PC-3 (cell line): Measurements from ENCODE around the gene TREM1. TPM values are rescaled to one million over a fixed set of nuclear protein-coding genes. Genes with fewer than 3 reads are reported as not detected.
A peak's percentile ranks its signal among the peaks of the same experiment; 100 is the strongest.

Experiments used
- ATAC-seq: fragments of 200-7000 bp; cut with Tn5 transposase; 2 replicates; pipeline ENCODE4 v1.9.1; 2020; ENCODE audit warnings: mild to moderate bottlenecking, moderate library complexity
- BruUV-seq: library from RNA; stranded (reverse); fragments of 400-500 nt; replicated peaks from 2 replicates; lab custom pipeline; 2021; lab: Mats Ljungman, UMichigan
- CTCF ChIA-PET: fragments of 300-600 bp; sonication (Branson Sonifier 250); formaldehyde crosslinking; loops from one replicate; lab custom pipeline; 2022; ENCODE audit warnings: antibody characterized with exemption; lab: Charles Lee
- POLR2A ChIA-PET: fragments of 300-600 bp; sonication (Branson Sonifier 250); formaldehyde crosslinking; loops from one replicate; lab custom pipeline; 2022; ENCODE audit warnings: antibody characterized with exemption; ENCODE audit not compliant: unreplicated experiment; lab: Charles Lee
- DNase-seq: peaks from one replicate; pipeline ENCODE4 v3.0.0-alpha.2; 2015
- H2AFZ ChIP-seq: fragments of 300-600 bp; sonication (generic); 2 replicates; pipeline ENCODE4 v1.6.0; 2016; ENCODE audit warnings: antibody characterized with exemption, low read length
- H3F3A ChIP-seq: fragments of 300-600 bp; sonication (generic); one replicate; pipeline ENCODE4 v1.6.0; 2017; ENCODE audit warnings: antibody characterized with exemption, low read length, control low read depth, mild to moderate bottlenecking; ENCODE audit not compliant: unreplicated experiment
- H3K27ac ChIP-seq: fragments of 300-600 bp; sonication (generic); 2 replicates; pipeline ENCODE4 v1.5.1; 2016; ENCODE audit warnings: mild to moderate bottlenecking, low read length
- H3K27me3 ChIP-seq: fragments of 300-600 bp; sonication (generic); 2 replicates; pipeline ENCODE4 v1.6.1; 2016; ENCODE audit warnings: low read length, mixed read lengths
- H3K36me3 ChIP-seq: fragments of 300-600 bp; sonication (generic); 2 replicates; pipeline ENCODE4 v1.6.1; 2016; ENCODE audit warnings: low read depth, mixed run types, low read length, mixed read lengths
- H3K4me1 ChIP-seq: fragments of 300-600 bp; sonication (generic); 2 replicates; pipeline ENCODE4 v1.5.1; 2016; ENCODE audit warnings: low read length; ENCODE audit not compliant: insufficient read depth
- H3K4me2 ChIP-seq: fragments of 300-600 bp; sonication (generic); 2 replicates; pipeline ENCODE4 v1.6.0; 2016; ENCODE audit warnings: low read length
- H3K4me3 ChIP-seq: fragments of 300-600 bp; sonication (generic); 2 replicates; pipeline ENCODE4 v1.5.1; 2016; ENCODE audit warnings: mild to moderate bottlenecking, low read length, mixed read lengths
- H3K79me2 ChIP-seq: fragments of 300-600 bp; sonication (generic); 2 replicates; pipeline ENCODE4 v1.6.1; 2017; ENCODE audit warnings: low read length, mixed read lengths
- H3K9ac ChIP-seq: fragments of 300-600 bp; sonication (generic); 2 replicates; pipeline ENCODE4 v1.6.0; 2016; ENCODE audit warnings: mild to moderate bottlenecking, low read length
- H3K9me2 ChIP-seq: fragments of 300-600 bp; sonication (generic); replicated peaks from 2 replicates; pipeline ENCODE4 v1.6.1; 2016; ENCODE audit warnings: mixed run types, low read length, mixed read lengths
- H3K9me3 ChIP-seq: fragments of 300-600 bp; sonication (generic); 2 replicates; pipeline ENCODE4 v1.6.1; 2016; ENCODE audit warnings: low read length, mixed read lengths
- H4K20me1 ChIP-seq: fragments of 300-600 bp; sonication (generic); 2 replicates; pipeline ENCODE4 v1.6.1; 2016; ENCODE audit warnings: low read length, mixed read lengths
- CTCF ChIP-seq: fragments of 300-600 bp; sonication (generic); conservative IDR thresholded peaks from 2 replicates; pipeline ENCODE4 v1.5.1; 2017; ENCODE audit warnings: antibody characterized with exemption, low read depth, mild to moderate bottlenecking, low read length
- EZH2 ChIP-seq: fragments of 300-600 bp; sonication (generic); IDR thresholded peaks from one replicate; pipeline ENCODE4 v1.6.1; 2017; ENCODE audit warnings: antibody characterized with exemption, mild to moderate bottlenecking, low read length; ENCODE audit not compliant: unreplicated experiment
- EZH2phosphoT487 ChIP-seq: fragments of 300-600 bp; sonication (generic); IDR thresholded peaks from 2 replicates; pipeline ENCODE4 v1.6.1; 2018; ENCODE audit warnings: mild to moderate bottlenecking, antibody characterized with exemption, low read length, borderline replicate concordance
- intact Hi-C: fragments of 100-400 bp; cut with micrococcal nuclease; formaldehyde crosslinking; loops from 2 replicates; pipeline ENCODE4 v1.9.0; 2023
- total RNA-seq: library from RNA; depleted of rRNA; stranded (reverse); fragments of >200 nt; gene quantifications from 2 replicates; pipeline ENCODE4 v1.2.3, GENCODE V29; 2014

The TREM1 gene
- total RNA-seq, 1 experiment from 2014 or later: 0.98 TPM

- CTCF ChIA-PET: no interaction called here
Observed at GRCh38 chr6:41288030-41288753, 1.7 kb upstream of the TREM1 start.

GRCh38 chr6:41284726-41285125, 1.8 kb downstream of the TREM1 start:
- intact Hi-C loops: no loop called here

More at GRCh38 chr6:41288030-41288753, 1.7 kb upstream of the TREM1 start:
- no peak overlapping the region for H3K4me3 ChIP-seq
- no peak overlapping the region for H3K9ac ChIP-seq
- no peaks in the 10 kb centered on the region for H3K9me2 ChIP-seq
- no peak overlapping the region for H2AFZ ChIP-seq
- peak; percentile 67 for ATAC-seq
- H3K27ac ChIP-seq: peak overlapping the region; percentile 3; the same call in 1 of the 2 replicates
- no peaks in the 10 kb centered on the region for H3K79me2 ChIP-seq
- peaks cover 21% of the 10 kb centered on the region for H3K4me1 ChIP-seq
- H4K20me1 ChIP-seq: no peaks in the 10 kb centered on the region
- peak; percentile 71 for DNase-seq
- no TSS peak for BruUV-seq
- intact Hi-C loops: no loop called here
- H3K27me3 ChIP-seq: no peaks in the 10 kb centered on the region
- no peaks in the 10 kb centered on the region for H3K9me3 ChIP-seq
- no peaks in the 10 kb centered on the region for H3F3A ChIP-seq
- H3K36me3 ChIP-seq: no peaks in the 10 kb centered on the region
- POLR2A ChIA-PET: interaction anchor here (0.7 kb wide), 1 partner anchor 30 kb away, joined by 3 read pairs; no protein-coding TSS in a partner anchor
- TF ChIP-seq CTCF: no peak
- no peak for TF ChIP-seq EZH2phosphoT487
- TF ChIP-seq EZH2: no peak
- peak overlapping the region; percentile 43 for H3K4me2 ChIP-seq

More at GRCh38 chr6:41284726-41285125, 1.8 kb downstream of the TREM1 start:
- Histone ChIP-seq H3K79me2 (no peaks in the 10 kb centered on the region), H3K27ac (no peak overlapping the region), H3K9me2 (no peaks in the 10 kb centered on the region), H3K4me2 (no peak overlapping the region), H2AFZ (no peak overlapping the region), H3K36me3 (no peaks in the 10 kb centered on the region), H3F3A (no peaks in the 10 kb centered on the region), H3K9ac (no peak overlapping the region), H3K9me3 (no peaks in the 10 kb centered on the region), H3K4me1 (peaks cover 29% of the 10 kb centered on the region), H3K4me3 (no peak overlapping the region), H3K27me3 (no peaks in the 10 kb centered on the region), H4K20me1 (no peaks in the 10 kb centered on the region)
- no TSS peak for BruUV-seq
- DNase-seq (peak; percentile 21), ATAC-seq (no peak)
- TF ChIP-seq EZH2phosphoT487 (no peak), CTCF (no peak), EZH2 (no peak)
- ChIA-PET POLR2A (no interaction called here), CTCF (no interaction called here)
